Measurements from ENCODE around the gene TMEM238L. TPM values are rescaled to one million over a fixed set of nuclear protein-coding genes. Genes with fewer than 3 reads are reported as not detected.

TMEM238L gene
- total and polyA plus RNA-seq, 2 of the 8 experiments (the other 6 are each of a cell fraction or from before 2014, with no cell fraction given), result not detected

DNA sequence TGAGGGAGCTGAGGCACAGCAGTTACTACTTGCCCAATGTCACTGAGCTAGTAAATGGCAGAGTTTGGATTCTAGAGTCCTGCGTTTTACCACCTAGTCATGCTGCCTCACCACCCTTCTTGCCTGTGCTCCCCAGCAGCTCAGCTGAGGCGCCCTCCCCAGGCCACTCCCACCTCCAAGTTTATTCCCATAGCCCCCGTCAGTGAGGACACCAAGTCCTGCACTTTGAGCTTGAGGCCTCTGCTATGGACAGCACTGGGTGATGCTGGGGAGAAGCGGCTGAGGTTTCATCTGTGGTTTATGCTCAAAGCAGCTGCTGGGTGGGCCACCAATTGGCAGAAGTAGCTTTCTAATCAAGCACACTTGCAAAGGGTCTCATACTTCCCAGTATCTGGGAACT is 36.7 kb downstream of the TMEM238L start:
- CTCF ChIA-PET (ENCODE audit: partially characterized antibody), result interaction anchor here (0.9 to 4.5 kb wide), 13 partner anchors 8 to 136 kb away, joined by 3 to 29 read pairs (median 4); no protein-coding TSS in a partner anchor
- Histone ChIP-seq H2BK120ac (replicated peaks; ENCODE audit: low read depth, low read length) (no peak overlapping the region), H3K9me3 (ENCODE audit: insufficient read depth in 2 of 2, low read depth in 1 of 2, low read length in 1 of 2) (no peaks in the 10 kb centered on the region), H3K18ac (ENCODE audit: extremely low read depth, low read length) (no peak overlapping the region), H3K4ac (replicated peaks; ENCODE audit: insufficient read length, low read depth, low read length) (no peak overlapping the region), H4K8ac (ENCODE audit: extremely low read depth, insufficient read depth, low read length) (no peak overlapping the region), H3K79me2 (ENCODE audit: control insufficient read depth in 1 of 2, insufficient read depth in 2 of 2, low read length in 2 of 2) (no peaks in the 10 kb centered on the region), H2BK15ac (ENCODE audit: low read length) (no peak overlapping the region), H3K23ac (ENCODE audit: insufficient read length) (no peak overlapping the region), H3K27ac (ENCODE audit: low read depth, low read length) (no peak overlapping the region), H2BK5ac (ENCODE audit: low read depth, low read length) (no peak overlapping the region), H3K36me3 (ENCODE audit: control insufficient read depth in 2 of 4, insufficient read depth in 4 of 4, low read length in 3 of 4) (no peaks in the 10 kb centered on the region; a peak in 2 of 8 replicates), H2AFZ (ENCODE audit: low read length) (no peak overlapping the region), H2BK20ac (ENCODE audit: low read length) (no peak overlapping the region), H3K4me3 (ENCODE audit: extremely low read depth in 1 of 4, insufficient read depth in 2 of 4, low read depth in 3 of 4, low read length in 4 of 4) (no peak overlapping the region), H3K56ac (replicated peaks; ENCODE audit: insufficient read length, low read depth, low read length) (no peak overlapping the region), H3K79me1 (ENCODE audit: low read depth, low read length) (no peaks in the 10 kb centered on the region), H4K91ac (replicated peaks; ENCODE audit: insufficient read length, low read length) (no peak overlapping the region), H4K5ac (ENCODE audit: insufficient read length, low read depth, low read length) (no peak overlapping the region), H2BK12ac (ENCODE audit: low read depth, low read length) (no peak overlapping the region), H3K4me2 (ENCODE audit: insufficient read depth in 1 of 2, low read depth in 2 of 2, low read length in 2 of 2) (no peak overlapping the region), H3K27me3 (replicated peaks in 1 of 4; ENCODE audit: control insufficient read depth in 3 of 4, extremely low read depth in 1 of 4, insufficient read depth in 3 of 4, low read length in 3 of 4) (no peaks in the 10 kb centered on the region), H3K4me1 (replicated peaks in 1 of 4; ENCODE audit: control insufficient read depth in 3 of 4, insufficient read depth in 4 of 4, low read length in 3 of 4) (no peaks in the 10 kb centered on the region), H3K23me2 (ENCODE audit: low read depth, low read length) (no peaks in the 10 kb centered on the region; the same call in 1 of the 2 replicates), H2AK5ac (ENCODE audit: low read depth, low read length) (no peak overlapping the region), H4K20me1 (replicated peaks in 1 of 2; ENCODE audit: control insufficient read depth in 1 of 2, insufficient read depth in 2 of 2, low read length in 2 of 2) (no peaks in the 10 kb centered on the region), H3K14ac (ENCODE audit: insufficient read length) (no peak overlapping the region), H3K9ac (replicated peaks in 1 of 4; ENCODE audit: extremely low read depth in 1 of 4, low read depth in 3 of 4, low read length in 3 of 4) (no peak overlapping the region)
- 67% methylated on average over 4 of the region's 4 CpGs; no CpG with 5 or more reads in 1 of the 2 experiments for WGBS, 2 experiments (ENCODE audit: extremely low coverage in 1 of 2, insufficient coverage in 1 of 2, insufficient read length in 1 of 2, insufficient replicate concordance in 2 of 2, low coverage in 1 of 2, low lambda C conversion rate in 2 of 2, missing lambda C conversion rate in 1 of 2)
- no peak for FAIRE-seq
- DNase-seq (ENCODE audit: low read depth in 1 of 2, low spot score in 2 of 2), result no peak
- POLR2A ChIA-PET (ENCODE audit: partially characterized antibody), result interaction anchor here (1.2 to 1.6 kb wide), 2 partner anchors 12 to 24 kb away, joined by 4 to 5 read pairs; no protein-coding TSS in a partner anchor
- TF ChIP-seq SIX5 (IDR thresholded peaks at IDR 0.05; ENCODE audit: low read depth, low read length) (no peak), SP2 (IDR thresholded peaks at IDR 0.05; ENCODE audit: low read length) (no peak), GABPA (IDR thresholded peaks at IDR 0.05; ENCODE audit: borderline replicate concordance, insufficient read depth, low read length) (no peak), SRF (IDR thresholded peaks at IDR 0.05; ENCODE audit: low read depth, low read length) (no peak), MAFK (IDR thresholded peaks at IDR 0.05; ENCODE audit: low read depth, low read length) (no peak), TBP (IDR thresholded peaks at IDR 0.05; ENCODE audit: low read depth, low read length) (no peak), HDAC2 (IDR thresholded peaks at IDR 0.05; ENCODE audit: borderline replicate concordance in 1 of 2, low read depth in 2 of 2, low read length in 2 of 2) (no peak), SP1 (IDR thresholded peaks at IDR 0.05; ENCODE audit: low read depth, low read length) (no peak), FOSL1 (IDR thresholded peaks at IDR 0.05; ENCODE audit: insufficient read depth, low read depth, low read length) (no peak), EP300 (IDR thresholded peaks at IDR 0.05; ENCODE audit: borderline replicate concordance in 1 of 2, low read depth in 2 of 2, low read length in 2 of 2) (no peak)
- TF ChIP-seq, protein P1, sequence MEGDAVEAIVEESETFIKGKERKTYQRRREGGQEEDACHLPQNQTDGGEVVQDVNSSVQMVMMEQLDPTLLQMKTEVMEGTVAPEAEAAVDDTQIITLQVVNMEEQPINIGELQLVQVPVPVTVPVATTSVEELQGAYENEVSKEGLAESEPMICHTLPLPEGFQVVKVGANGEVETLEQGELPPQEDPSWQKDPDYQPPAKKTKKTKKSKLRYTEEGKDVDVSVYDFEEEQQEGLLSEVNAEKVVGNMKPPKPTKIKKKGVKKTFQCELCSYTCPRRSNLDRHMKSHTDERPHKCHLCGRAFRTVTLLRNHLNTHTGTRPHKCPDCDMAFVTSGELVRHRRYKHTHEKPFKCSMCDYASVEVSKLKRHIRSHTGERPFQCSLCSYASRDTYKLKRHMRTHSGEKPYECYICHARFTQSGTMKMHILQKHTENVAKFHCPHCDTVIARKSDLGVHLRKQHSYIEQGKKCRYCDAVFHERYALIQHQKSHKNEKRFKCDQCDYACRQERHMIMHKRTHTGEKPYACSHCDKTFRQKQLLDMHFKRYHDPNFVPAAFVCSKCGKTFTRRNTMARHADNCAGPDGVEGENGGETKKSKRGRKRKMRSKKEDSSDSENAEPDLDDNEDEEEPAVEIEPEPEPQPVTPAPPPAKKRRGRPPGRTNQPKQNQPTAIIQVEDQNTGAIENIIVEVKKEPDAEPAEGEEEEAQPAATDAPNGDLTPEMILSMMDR (IDR thresholded peaks at IDR 0.05; ENCODE audit: control extremely low read depth in 1 of 3, insufficient read depth in 1 of 3, low read depth in 1 of 3, low read length in 3 of 3), result no peak
